ENCODE data around the gene PBX3.

The PBX3 gene

GRCh38 chr9:125911861-125912644, 164.9 kb downstream of the PBX3 start:
- DNase-seq: no peak

GRCh38 chr9:125912667-125913066, 165.5 kb downstream of the PBX3 start:
- no peak for DNase-seq

GRCh38 chr9:125913551-125913950, 166.4 kb downstream of the PBX3 start:
- no peak for DNase-seq

GRCh38 chr9:125914411-125914810, 167.2 kb downstream of the PBX3 start:
- DNase-seq: no peak

GRCh38 chr9:125915606-125916005, 168.4 kb downstream of the PBX3 start:
- DNase-seq: no peak

GRCh38 chr9:125919565-125919964, 172.4 kb downstream of the PBX3 start:
- no peak for DNase-seq

- DNase-seq: no peak
Measured at GRCh38 chr9:125920402-125920801, 173.2 kb downstream of the PBX3 start.

- no peak for DNase-seq
Measured at GRCh38 chr9:125922854-125923253, 175.7 kb downstream of the PBX3 start.

GRCh38 chr9:125924351-125924750, 177.2 kb downstream of the PBX3 start:
- DNase-seq: no peak

GRCh38 chr9:125926936-125927335, 179.8 kb downstream of the PBX3 start:
- DNase-seq: no peak

GRCh38 chr9:125929846-125930245, 182.7 kb downstream of the PBX3 start:
- DNase-seq: no peak

GRCh38 chr9:125931211-125931610, 184.0 kb downstream of the PBX3 start:
- DNase-seq: no peak

GRCh38 chr9:125932012-125932411, 184.8 kb downstream of the PBX3 start:
- DNase-seq: no peak

GRCh38 chr9:125932746-125933455, 185.7 kb downstream of the PBX3 start:
- no peak for DNase-seq

GRCh38 chr9:125942125-125942524, 195.0 kb downstream of the PBX3 start:
- DNase-seq: no peak

GRCh38 chr9:125943831-125944230, 196.7 kb downstream of the PBX3 start:
- DNase-seq: no peak

GRCh38 chr9:125946397-125946796, 199.2 kb downstream of the PBX3 start:
- DNase-seq: no peak

- no peak for DNase-seq
Measured at GRCh38 chr9:125948887-125949596, 201.9 kb downstream of the PBX3 start.

GRCh38 chr9:125949703-125950460, 202.7 kb downstream of the PBX3 start:
- DNase-seq: no peak

GRCh38 chr9:125950880-125951471, 203.8 kb downstream of the PBX3 start:
- no peak for DNase-seq

- DNase-seq: no peak
Measured at GRCh38 chr9:125953314-125954019, 206.3 kb downstream of the PBX3 start.

GRCh38 chr9:125956102-125956501, 208.9 kb downstream of the PBX3 start:
- no peak for DNase-seq
